Sigmoid colon (tissue), 4 donors: Measurements from ENCODE around the gene SERPINH1.

Experiments
- CTCF ChIP-seq, 4 experiments: fragments of 450-650 bp in 3 of 4; fragments of 200-600 bp in 1 of 4; IDR thresholded peaks; one replicate each; pipeline ENCODE4 v1.5.1; 2016 to 2019; ENCODE audit warnings: antibody characterized with exemption in 4 of 4, mild to moderate bottlenecking in 3 of 4, moderate library complexity in 2 of 4
- EP300 ChIP-seq, 4 donors: sonication (generic); formaldehyde crosslinking; IDR thresholded peaks; one replicate each; pipeline ENCODE4 v1.6.1; 2017; ENCODE audit warnings: antibody characterized with exemption in 4 of 4

GRCh38 chr11:75593286-75593915, 31.3 kb downstream of the SERPINH1 start:
- TF ChIP-seq EP300 (IDR thresholded peaks at IDR 0.05) (no peak), CTCF (IDR thresholded peaks at IDR 0.05) (no peak)
